ENCODE results near the gene ARHGAP20.

DNA sequence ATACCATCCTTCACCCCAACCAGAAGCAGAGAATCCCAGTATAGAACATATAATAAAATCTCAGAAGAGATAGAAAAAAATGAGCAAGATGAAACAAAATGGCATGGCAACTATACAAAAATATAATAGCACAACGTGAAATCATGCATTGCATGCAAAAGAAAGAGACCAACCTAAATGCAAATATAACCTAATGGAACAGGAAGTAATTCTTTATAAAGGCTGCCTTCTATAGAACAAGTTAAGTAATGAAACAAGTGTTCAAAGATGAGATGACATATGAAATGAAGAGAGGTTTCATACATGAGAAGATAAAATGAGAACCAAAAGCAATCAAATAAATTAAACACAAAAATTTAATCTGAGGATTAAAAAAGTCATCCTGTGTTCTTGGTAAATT, 18.5 kb upstream of the ARHGAP20 start:
- TF ChIP-seq, protein P1, sequence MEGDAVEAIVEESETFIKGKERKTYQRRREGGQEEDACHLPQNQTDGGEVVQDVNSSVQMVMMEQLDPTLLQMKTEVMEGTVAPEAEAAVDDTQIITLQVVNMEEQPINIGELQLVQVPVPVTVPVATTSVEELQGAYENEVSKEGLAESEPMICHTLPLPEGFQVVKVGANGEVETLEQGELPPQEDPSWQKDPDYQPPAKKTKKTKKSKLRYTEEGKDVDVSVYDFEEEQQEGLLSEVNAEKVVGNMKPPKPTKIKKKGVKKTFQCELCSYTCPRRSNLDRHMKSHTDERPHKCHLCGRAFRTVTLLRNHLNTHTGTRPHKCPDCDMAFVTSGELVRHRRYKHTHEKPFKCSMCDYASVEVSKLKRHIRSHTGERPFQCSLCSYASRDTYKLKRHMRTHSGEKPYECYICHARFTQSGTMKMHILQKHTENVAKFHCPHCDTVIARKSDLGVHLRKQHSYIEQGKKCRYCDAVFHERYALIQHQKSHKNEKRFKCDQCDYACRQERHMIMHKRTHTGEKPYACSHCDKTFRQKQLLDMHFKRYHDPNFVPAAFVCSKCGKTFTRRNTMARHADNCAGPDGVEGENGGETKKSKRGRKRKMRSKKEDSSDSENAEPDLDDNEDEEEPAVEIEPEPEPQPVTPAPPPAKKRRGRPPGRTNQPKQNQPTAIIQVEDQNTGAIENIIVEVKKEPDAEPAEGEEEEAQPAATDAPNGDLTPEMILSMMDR (conservative IDR thresholded peaks at IDR 0.05; ENCODE audit: low read depth, low read length) = no peak
- TF ChIP-seq CEBPB (IDR thresholded peaks at IDR 0.05; ENCODE audit: low read depth, low read length) (no peak), POLR2A (IDR thresholded peaks at IDR 0.05; ENCODE audit: low read depth, low read length) (no peak), FOS (IDR thresholded peaks at IDR 0.05; ENCODE audit: low read depth, low read length) (no peak), RAD21 (IDR thresholded peaks at IDR 0.05; ENCODE audit: low read length) (no peak), MXI1 (IDR thresholded peaks at IDR 0.05; ENCODE audit: borderline replicate concordance, low read depth, low read length) (no peak), MAFK (IDR thresholded peaks at IDR 0.05; ENCODE audit: low read depth, low read length) (no peak), MAZ (IDR thresholded peaks at IDR 0.05; ENCODE audit: borderline replicate concordance, low read depth, low read length) (no peak), ELK1 (IDR thresholded peaks at IDR 0.05; ENCODE audit: borderline replicate concordance, low read depth, low read length) (no peak), SMC3 (IDR thresholded peaks at IDR 0.05; ENCODE audit: low read depth, low read length) (no peak), RFX5 (IDR thresholded peaks at IDR 0.05; ENCODE audit: low read depth, low read length) (no peak), RCOR1 (IDR thresholded peaks at IDR 0.05; ENCODE audit: insufficient replicate concordance, low read length) (no peak), NFE2L2 (IDR thresholded peaks at IDR 0.05; ENCODE audit: low read depth, low read length) (no peak)
